Nephron progenitor cell (in vitro differentiated cells): ENCODE measurements around the gene HTT.

Source experiments
- DNase-seq: peaks from one replicate; pipeline ENCODE4 v3.0.0; 2021
- H3K27ac Mint-ChIP-seq: 2 replicates; pipeline ENCODE4 v1.8.0; 2021; ENCODE audit warnings: mild to moderate bottlenecking, moderate library complexity, mixed read lengths
- H3K27me3 Mint-ChIP-seq: 2 replicates; pipeline ENCODE4 v1.8.0; 2021; ENCODE audit warnings: mild to moderate bottlenecking, low read depth, mixed read lengths; ENCODE audit not compliant: poor library complexity
- H3K36me3 Mint-ChIP-seq: 2 replicates; pipeline ENCODE4 v1.8.0; 2021; ENCODE audit warnings: low read depth, mixed read lengths
- H3K4me1 Mint-ChIP-seq: 2 replicates; pipeline ENCODE4 v1.8.0; 2021; ENCODE audit warnings: mixed read lengths
- H3K4me3 Mint-ChIP-seq: 2 replicates; pipeline ENCODE4 v1.8.0; 2021; ENCODE audit warnings: mild to moderate bottlenecking, moderate library complexity, mixed read lengths
- H3K9me3 Mint-ChIP-seq: 2 replicates; pipeline ENCODE4 v1.8.0; 2021; ENCODE audit warnings: mild to moderate bottlenecking, moderate library complexity, mixed read lengths
- CTCF ChIP-seq: fragments of 200-600 bp; sonication (generic); IDR thresholded peaks from 2 replicates; pipeline ENCODE4 v1.5.0; 2021; ENCODE audit warnings: antibody characterized with exemption

Gene HTT

GRCh38 chr4:3031357-3032082, 43.0 kb upstream of the HTT start:
- Mint-ChIP-seq H3K36me3 (no peaks in the 10 kb centered on the region), H3K4me3 (no peak overlapping the region), H3K27me3 (peaks cover 7% of the 10 kb centered on the region), H3K9me3 (no peaks in the 10 kb centered on the region), H3K4me1 (peaks cover 31% of the 10 kb centered on the region), H3K27ac (no peak overlapping the region)
- DNase-seq, result no peak
- TF ChIP-seq CTCF, result no peak

GRCh38 chr4:3034231-3034630, 40.2 kb upstream of the HTT start:
- H3K4me3 Mint-ChIP-seq, result no peak overlapping the region
- no peak for DNase-seq

GRCh38 chr4:3035249-3035648, 39.2 kb upstream of the HTT start:
- no peaks in the 10 kb centered on the region for H3K9me3 Mint-ChIP-seq
- no peak for TF ChIP-seq CTCF
- no peak overlapping the region for H3K4me3 Mint-ChIP-seq
- DNase-seq, result no peak
- peaks cover 39% of the 10 kb centered on the region for H3K4me1 Mint-ChIP-seq
- H3K27me3 Mint-ChIP-seq, result peaks cover 24% of the 10 kb centered on the region
- H3K27ac Mint-ChIP-seq, result no peak overlapping the region
- H3K36me3 Mint-ChIP-seq, result no peaks in the 10 kb centered on the region

More at GRCh38 chr4:3034231-3034630, 40.2 kb upstream of the HTT start:
- no peaks in the 10 kb centered on the region for H3K9me3 Mint-ChIP-seq
- H3K4me1 Mint-ChIP-seq, result peaks cover 39% of the 10 kb centered on the region
- no peak for TF ChIP-seq CTCF
- H3K36me3 Mint-ChIP-seq, result no peaks in the 10 kb centered on the region
- H3K27ac Mint-ChIP-seq, result no peak overlapping the region
- H3K27me3 Mint-ChIP-seq, result peaks cover 24% of the 10 kb centered on the region

- no peak for DNase-seq
- H3K9me3 Mint-ChIP-seq, result no peaks in the 10 kb centered on the region
- no peaks in the 10 kb centered on the region for H3K36me3 Mint-ChIP-seq
- H3K4me3 Mint-ChIP-seq, result no peak overlapping the region
- TF ChIP-seq CTCF, result no peak
- H3K27me3 Mint-ChIP-seq, result peaks cover 24% of the 10 kb centered on the region
- H3K27ac Mint-ChIP-seq, result no peak overlapping the region
- H3K4me1 Mint-ChIP-seq, result peaks cover 37% of the 10 kb centered on the region
These were observed 38.8 kb upstream of the HTT start for GRCh38 chr4:3035674-3036073.

- no peak overlapping the region for H3K27ac Mint-ChIP-seq
- H3K4me3 Mint-ChIP-seq, result no peak overlapping the region
- TF ChIP-seq CTCF, result no peak
- H3K4me1 Mint-ChIP-seq, result peaks cover 31% of the 10 kb centered on the region
- H3K36me3 Mint-ChIP-seq, result no peaks in the 10 kb centered on the region
- no peaks in the 10 kb centered on the region for H3K9me3 Mint-ChIP-seq
- H3K27me3 Mint-ChIP-seq, result peaks cover 24% of the 10 kb centered on the region
- DNase-seq, result no peak
These were observed 38.1 kb upstream of the HTT start for GRCh38 chr4:3036131-3036952.
